HTR-8/SVneo (cell line): Measurements from ENCODE around the gene MAML3.

Source experiments
- DNase-seq: peaks from one replicate; pipeline ENCODE4 v3.0.0; 2011; ENCODE audit warnings: low spot score, mixed read lengths; ENCODE audit not compliant: insufficient read length
- FAIRE-seq: peaks from 2 replicates; lab custom pipeline; 2011; peaks lifted over from hg19 to GRCh38; lab: Jason Lieb, UNC

The MAML3 gene

DNA sequence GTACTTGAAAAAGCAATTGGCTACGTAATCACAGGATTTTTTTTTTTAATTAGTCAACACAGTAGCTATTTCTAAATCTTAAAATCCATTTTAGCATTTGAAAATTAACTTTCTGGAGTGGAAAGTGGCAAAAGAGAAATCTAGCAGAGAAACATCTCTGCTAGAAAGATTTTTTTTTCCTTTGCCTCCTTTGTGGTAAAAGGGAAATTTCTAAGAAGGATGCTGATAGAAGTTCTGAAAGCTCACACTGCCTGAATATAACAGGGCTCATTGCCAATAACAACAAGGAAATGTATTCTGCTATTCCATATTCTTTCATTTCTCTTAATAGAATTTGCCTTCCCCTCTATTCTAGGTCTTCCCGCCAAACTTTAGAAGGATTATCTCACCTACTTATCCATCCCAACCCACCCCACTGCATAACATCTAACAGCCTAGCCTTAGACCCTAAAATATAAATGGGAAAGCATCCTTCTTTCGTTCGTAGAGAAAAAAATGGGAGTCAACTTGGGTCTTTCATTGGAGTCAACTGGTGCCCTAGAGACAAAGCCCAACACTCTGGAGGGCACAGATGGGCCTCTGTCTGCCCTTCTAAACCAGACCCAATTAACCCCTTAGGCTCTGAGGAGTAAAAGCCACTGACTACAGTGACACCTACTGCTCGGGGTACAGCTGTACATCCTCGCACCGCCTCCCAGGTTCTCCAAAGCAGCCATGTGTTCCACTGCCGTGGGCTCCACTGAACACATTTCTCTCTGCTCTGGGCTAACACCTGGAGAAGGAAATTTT lies 103.9 kb downstream of the MAML3 start:
- DNase-seq (no peak), FAIRE-seq (no peak)

- FAIRE-seq (no peak), DNase-seq (peak; percentile 39)
Measured at GRCh38 chr4:140049024-140049848, 104.7 kb downstream of the MAML3 start.

DNA sequence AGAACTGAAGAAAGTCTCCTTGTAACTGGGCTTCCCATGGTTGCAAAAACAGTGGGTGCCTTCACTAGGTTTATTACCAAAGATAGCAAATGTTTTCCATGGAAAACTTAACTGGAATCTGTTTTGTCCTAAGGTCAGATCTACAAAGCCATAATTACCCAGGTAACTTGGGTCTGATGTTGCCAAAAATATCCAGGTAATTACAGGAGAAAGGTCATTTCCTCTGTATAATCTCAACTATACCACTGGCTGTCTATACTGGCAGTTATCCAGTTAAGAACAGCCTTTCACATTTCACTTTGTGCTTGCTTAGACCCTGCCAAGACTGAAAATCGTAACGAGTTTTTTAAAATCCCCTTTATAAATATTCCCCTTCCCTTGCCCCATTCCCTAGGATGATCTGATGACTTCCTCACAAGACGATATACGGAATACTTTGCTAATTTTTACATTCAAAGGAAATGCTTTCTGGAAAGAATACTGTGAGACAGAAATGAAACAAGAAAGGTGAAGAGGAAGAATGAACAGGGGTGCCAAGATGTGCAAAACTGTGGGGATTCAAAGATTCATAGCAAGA lies 105.5 kb downstream of the MAML3 start:
- FAIRE-seq, result no peak
- DNase-seq, result no peak

- DNase-seq (no peak), FAIRE-seq (no peak)
Measured at GRCh38 chr4:140047786-140048185, 106.2 kb downstream of the MAML3 start.

- DNase-seq (no peak), FAIRE-seq (no peak)
Measured at GRCh38 chr4:140047017-140047640, 106.9 kb downstream of the MAML3 start.

GRCh38 chr4:140046543-140046942 lies 107.4 kb downstream of the MAML3 start:
- FAIRE-seq, result no peak
- DNase-seq, result no peak

DNA sequence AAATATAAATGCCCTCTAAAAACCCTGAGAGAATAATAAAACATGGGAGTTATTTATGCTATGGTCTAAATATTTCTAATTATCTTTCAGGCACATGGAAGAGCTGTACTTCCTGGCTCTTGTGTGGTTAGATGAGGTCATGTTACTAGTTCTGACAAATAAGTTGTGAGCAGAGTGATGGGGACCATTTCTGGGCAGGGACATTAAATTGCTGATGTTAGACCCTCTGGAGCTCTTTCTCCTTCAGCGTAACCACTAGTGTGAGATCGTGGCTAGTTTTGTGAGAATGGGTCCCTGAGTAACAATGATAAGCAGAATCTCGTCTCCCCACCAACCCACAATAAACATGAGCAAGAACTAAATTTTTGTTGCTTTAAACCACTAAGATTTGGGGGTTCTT lies 108.0 kb downstream of the MAML3 start:
- DNase-seq (no peak), FAIRE-seq (no peak)

DNA sequence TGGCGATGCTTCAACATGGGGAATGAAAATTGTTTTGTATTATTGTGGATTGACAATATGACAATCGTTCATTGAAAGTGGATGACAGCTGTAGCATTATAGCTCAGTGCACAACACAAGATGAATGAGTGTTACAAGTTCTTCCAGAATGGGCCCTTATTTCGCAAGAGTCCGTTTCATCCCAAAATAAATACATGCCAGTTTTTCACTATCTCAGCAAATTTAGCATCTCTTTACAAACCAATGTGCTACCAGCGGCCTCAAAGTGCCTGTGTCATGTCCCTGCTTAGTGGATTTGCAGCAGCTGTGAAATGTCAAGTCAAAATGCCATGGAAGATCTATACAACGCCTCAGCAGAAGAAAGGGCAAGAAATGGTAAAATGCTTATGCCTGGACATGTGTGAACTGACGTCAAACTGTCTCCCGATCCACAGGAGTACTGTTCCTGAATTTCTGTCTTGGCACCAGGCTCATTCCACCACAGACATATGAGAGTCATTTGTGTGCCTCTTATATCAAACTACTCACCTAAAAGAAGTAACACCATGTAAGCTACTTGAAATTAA lies 109.6 kb downstream of the MAML3 start:
- no peak for DNase-seq
- no peak for FAIRE-seq

- DNase-seq (no peak), FAIRE-seq (no peak)
Measured at GRCh38 chr4:140042634-140043033, 111.3 kb downstream of the MAML3 start.

DNA sequence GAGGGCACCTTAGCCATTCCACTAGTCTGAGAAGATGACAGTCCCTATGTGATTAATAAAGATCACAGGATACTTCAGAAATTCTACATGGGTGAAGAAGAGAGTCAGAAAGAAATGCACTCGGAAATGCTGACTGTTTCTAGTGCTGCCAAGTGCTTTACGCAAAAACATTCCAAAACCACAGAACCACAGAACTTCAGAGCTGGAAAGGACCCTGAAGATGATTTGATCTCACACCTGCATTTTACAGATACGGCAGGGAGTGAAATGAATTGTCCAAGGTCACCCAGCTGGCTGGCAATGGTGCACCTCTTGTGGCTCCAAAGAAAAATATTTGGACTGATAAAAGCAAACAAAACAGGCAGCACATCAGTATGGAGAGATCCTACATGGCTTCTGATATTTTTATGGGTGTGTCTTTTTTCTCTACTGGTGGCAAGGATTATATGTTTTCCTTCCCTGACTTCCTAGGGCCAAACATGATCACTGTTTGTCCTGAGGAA lies 115.9 kb downstream of the MAML3 start:
- FAIRE-seq, result peak; percentile 9
- DNase-seq, result no peak

DNA sequence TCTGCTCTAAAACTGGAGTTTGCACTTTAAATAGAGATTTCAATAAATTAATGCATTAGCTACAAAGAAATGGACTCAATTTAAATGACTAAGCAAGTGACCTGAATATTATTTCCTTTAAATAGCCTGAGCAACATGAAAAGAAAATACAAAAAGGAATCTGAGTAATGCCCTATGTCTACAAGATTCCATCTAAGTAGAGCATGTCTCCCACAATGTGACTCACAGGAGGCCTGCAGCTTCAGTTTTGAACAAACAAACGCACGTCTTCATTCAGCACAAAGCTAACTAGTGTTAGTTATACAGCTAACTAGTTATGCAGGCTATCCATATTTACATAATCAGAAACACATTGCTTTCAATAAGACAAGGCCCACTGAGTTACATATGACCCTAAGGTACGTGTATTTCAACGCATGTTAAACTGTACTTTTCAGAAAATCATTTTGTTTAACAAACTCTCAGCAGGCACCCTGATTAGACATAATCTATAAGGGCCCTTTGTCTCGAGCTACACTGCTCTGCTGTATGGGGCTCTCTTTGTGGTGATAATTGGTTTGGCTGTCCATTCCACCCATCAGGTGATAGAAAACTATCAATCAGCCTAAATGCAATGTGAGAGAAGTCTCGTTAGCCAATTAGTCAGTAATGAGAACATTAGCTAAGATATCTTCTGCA lies 116.5 kb downstream of the MAML3 start:
- DNase-seq (peak; percentile 34), FAIRE-seq (no peak)

- FAIRE-seq, result no peak
- no peak for DNase-seq
Measured at GRCh38 chr4:140031706-140032105, 122.3 kb downstream of the MAML3 start.

GRCh38 chr4:140031061-140031460 lies 122.9 kb downstream of the MAML3 start:
- DNase-seq (no peak), FAIRE-seq (no peak)

DNA sequence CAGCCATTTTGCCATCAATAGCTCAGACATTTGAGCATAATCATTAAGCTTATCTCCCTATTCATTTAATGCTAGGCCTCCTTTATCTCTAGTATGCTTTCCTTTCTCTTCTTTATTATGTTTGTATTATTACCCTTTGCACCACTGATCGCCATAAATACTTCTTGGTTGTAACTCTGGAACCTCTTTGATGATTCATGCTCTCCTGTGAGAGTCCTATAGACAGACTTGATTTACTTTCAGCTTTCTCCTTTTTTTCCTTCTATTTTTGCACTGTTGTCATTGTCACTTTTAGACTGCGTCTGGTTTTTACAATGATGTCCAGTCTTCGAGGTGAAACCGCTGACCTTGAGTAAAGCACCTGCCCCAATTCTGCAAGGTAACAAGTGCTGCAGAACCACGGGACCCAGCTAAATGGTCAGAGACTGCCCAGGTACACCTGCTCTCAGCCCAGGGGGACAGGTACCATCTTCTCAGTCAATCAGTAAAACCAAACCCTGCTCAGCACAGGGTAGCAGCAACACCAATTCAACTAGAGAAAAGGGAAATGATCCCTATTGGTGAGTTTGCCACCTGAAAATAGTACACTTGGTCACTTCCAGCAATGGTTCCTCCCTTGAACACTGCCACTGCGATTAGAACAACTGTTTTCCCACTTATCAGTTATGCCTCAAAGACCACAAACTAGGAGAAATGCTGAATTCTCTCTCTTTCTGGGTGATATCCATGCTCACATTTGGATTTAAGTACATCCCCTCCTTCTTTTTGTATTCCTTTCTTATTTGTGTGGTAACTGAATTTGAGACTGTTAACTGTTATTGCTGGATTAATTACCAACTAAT lies 125.1 kb downstream of the MAML3 start:
- DNase-seq (no peak), FAIRE-seq (no peak)

DNA sequence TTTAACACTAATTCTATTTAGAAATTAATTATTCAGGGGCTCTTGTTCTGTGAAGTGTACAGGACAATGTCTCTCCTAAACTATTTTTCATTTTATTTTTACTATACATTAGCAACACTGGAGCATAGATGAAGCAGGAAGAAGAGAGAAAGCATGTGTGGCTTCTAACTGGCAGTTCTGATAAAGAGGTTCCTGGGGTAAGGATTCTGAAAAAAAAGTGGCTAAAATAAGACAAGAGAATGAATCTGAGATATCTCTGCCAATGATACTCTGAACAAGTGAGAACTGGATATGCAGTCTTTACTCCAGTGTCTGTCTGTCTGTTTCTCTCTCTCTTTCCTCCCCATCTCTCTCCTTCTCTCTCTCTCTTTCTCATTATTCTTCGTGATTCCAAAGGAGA lies 125.9 kb downstream of the MAML3 start:
- no peak for DNase-seq
- no peak for FAIRE-seq

- DNase-seq, result no peak
- FAIRE-seq, result no peak
Measured at GRCh38 chr4:140027101-140027500, 126.9 kb downstream of the MAML3 start.

- DNase-seq (no peak), FAIRE-seq (no peak)
Measured at GRCh38 chr4:140025470-140025869, 128.5 kb downstream of the MAML3 start.

DNA sequence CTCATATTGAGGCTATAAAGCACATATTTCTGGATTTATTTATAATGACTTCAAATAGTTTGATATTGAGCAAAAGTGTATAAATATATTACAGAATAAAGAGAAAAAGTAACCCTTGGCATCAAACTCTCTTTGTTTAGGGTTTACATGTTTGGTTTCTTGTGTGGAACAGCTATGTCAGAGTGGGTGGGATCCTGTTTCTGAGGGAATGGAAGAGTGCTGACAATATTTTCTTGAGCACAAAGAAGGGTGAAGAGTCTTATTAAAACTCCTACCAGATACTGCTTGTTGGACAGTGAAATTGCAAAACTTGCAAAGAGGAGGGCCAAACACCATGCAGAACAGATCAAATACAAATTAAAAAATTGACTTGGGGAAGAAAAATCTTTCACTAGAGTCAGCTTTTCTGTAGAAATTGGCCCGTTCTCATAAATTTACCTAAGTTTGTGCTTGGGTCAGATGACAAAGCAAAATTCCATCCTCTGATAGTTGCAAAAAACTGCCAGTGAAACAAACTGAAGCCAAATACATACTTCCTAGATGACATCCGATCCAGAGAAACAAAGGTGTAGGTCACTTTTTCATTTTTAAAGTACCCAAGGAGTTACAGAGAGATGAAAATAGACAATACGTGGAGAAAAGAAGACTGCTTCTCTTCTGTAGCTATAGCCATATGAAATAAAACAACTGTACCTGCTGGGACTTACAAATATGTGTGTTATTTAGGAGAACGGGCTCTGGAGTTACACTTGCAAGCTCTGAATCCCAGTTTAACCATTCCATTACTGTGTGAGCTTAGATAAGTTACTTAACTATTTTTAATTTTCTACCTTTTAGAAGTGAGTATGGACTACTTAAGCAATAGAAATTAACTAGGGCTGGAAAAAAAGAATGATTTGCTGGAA lies 133.3 kb downstream of the MAML3 start:
- DNase-seq (no peak), FAIRE-seq (no peak)
